ENCODE results near the gene ANKRD65. TPM values are rescaled to one million over a fixed set of nuclear protein-coding genes. Genes with fewer than 3 reads are reported as not detected.

Gene ANKRD65
- 0.25 and 0.32 TPM in 2 replicates for total RNA-seq

GRCh38 chr1:1421147-1421906, at the start of gene ANKRD65:
Gene ANKRD65 (minus strand): TSS chr1:1421276. CDS start chr1:1421005, 271 bp downstream.

GRCh38 chr1:1449099-1449739, 28.1 kb upstream of the ANKRD65 start, which contains the start of gene ATAD3C:
Gene ATAD3C (plus strand): TSS chr1:1449689. CDS start chr1:1450684, 995 bp downstream.

GRCh38 chr1:1435106-1435903, 14.2 kb upstream of the ANKRD65 start, which contains the start of gene VWA1:
Gene VWA1 (plus strand): TSS chr1:1435690. CDS start chr1:1435749, 59 bp downstream.

GRCh38 chr1:1406821-1407635, 14.0 kb downstream of the ANKRD65 start, which contains the start of gene MRPL20:
Gene MRPL20 (minus strand): TSS chr1:1407293. CDS start chr1:1407217, 76 bp downstream.

GRCh38 chr1:1399187-1399871, 21.7 kb downstream of the ANKRD65 start, which contains the start of gene CCNL2:
Gene CCNL2 (minus strand): TSS chr1:1399335. CDS start chr1:1399306, 29 bp downstream.

GRCh38 chr1:1374929-1375662, 46.0 kb downstream of the ANKRD65 start, which contains the start of gene AURKAIP1:
Gene AURKAIP1 (minus strand): TSS chr1:1375207. CDS start chr1:1374756, 451 bp downstream.

Other genes starting within 250 kb of the ANKRD65 start
- not detected in 2 replicates for gene TTLL10, start 247.4 kb downstream of the ANKRD65 start, total RNA-seq
- 1.0 TPM in 1 of 2 replicates, not detected in the other for gene TNFRSF18, start 214.7 kb downstream of the ANKRD65 start, total RNA-seq
- 2.1 and 7.7 TPM in 2 replicates for gene TNFRSF4, start 207.1 kb downstream of the ANKRD65 start, total RNA-seq
- 89.2 and 155 TPM in 2 replicates for gene SDF4, start 189.3 kb downstream of the ANKRD65 start, total RNA-seq
- 16.5 and 25.5 TPM in 2 replicates for gene B3GALT6, start 189.0 kb downstream of the ANKRD65 start, total RNA-seq
- 0.32 and 0.57 TPM in 2 replicates for gene C1QTNF12, start 174.6 kb downstream of the ANKRD65 start, total RNA-seq
- gene UBE2J2, start 147.4 kb downstream of the ANKRD65 start, total RNA-seq, result 35.9 and 53.0 TPM in 2 replicates
- under 0.01 and 0.63 TPM in 2 replicates for gene SCNN1D, start 140.8 kb downstream of the ANKRD65 start, total RNA-seq
- gene ACAP3, start 113.3 kb downstream of the ANKRD65 start, total RNA-seq, result 15.5 and 45.4 TPM in 2 replicates
- gene PUSL1, start 112.7 kb downstream of the ANKRD65 start, total RNA-seq, result 9.1 and 10.5 TPM in 2 replicates
- gene INTS11, start 96.6 kb downstream of the ANKRD65 start, total RNA-seq, result 54.6 and 91.5 TPM in 2 replicates
- 15.1 and 16.4 TPM in 2 replicates for gene CPTP, start 96.5 kb downstream of the ANKRD65 start, total RNA-seq
- 0.31 and 0.32 TPM in 2 replicates for gene TAS1R3, start 90.0 kb downstream of the ANKRD65 start, total RNA-seq
- gene DVL1, start 71.9 kb downstream of the ANKRD65 start, total RNA-seq, result 36.1 and 52.0 TPM in 2 replicates
- 0.38 and 0.97 TPM in 2 replicates for gene MXRA8, start 62.7 kb downstream of the ANKRD65 start, total RNA-seq
- 70.4 and 101 TPM in 2 replicates for gene AURKAIP1, start 46.1 kb downstream of the ANKRD65 start, total RNA-seq
- 54.7 and 196 TPM in 2 replicates for gene CCNL2, start 21.9 kb downstream of the ANKRD65 start, total RNA-seq
- gene MRPL20, start 14.0 kb downstream of the ANKRD65 start, total RNA-seq, result 62.6 and 82.6 TPM in 2 replicates
- gene VWA1, start 14.4 kb upstream of the ANKRD65 start, total RNA-seq, result 19.4 and 34.7 TPM in 2 replicates
- 1.4 TPM in 1 of 2 replicates, not detected in the other for gene ATAD3C, start 28.4 kb upstream of the ANKRD65 start, total RNA-seq
- 17.9 and 21.2 TPM in 2 replicates for gene ATAD3B, start 50.5 kb upstream of the ANKRD65 start, total RNA-seq
- 28.0 and 37.1 TPM in 2 replicates for gene ATAD3A, start 90.9 kb upstream of the ANKRD65 start, total RNA-seq
- gene TMEM240, start 119.3 kb upstream of the ANKRD65 start, total RNA-seq, result 2.1 and 2.4 TPM in 2 replicates
- 45.8 and 64.1 TPM in 2 replicates for gene SSU72, start 153.6 kb upstream of the ANKRD65 start, total RNA-seq
- gene FNDC10, start 178.9 kb upstream of the ANKRD65 start, total RNA-seq, result 0.16 and 0.94 TPM in 2 replicates
- 31.1 and 68.6 TPM in 2 replicates for gene MIB2, start 194.2 kb upstream of the ANKRD65 start, total RNA-seq
- gene MMP23B, start 210.9 kb upstream of the ANKRD65 start, total RNA-seq, result 0.16 and 0.19 TPM in 2 replicates
- gene CDK11B, start 237.7 kb upstream of the ANKRD65 start, total RNA-seq, result 6.6 and 11.0 TPM in 2 replicates

Measured in bladder microvascular endothelial cell (primary cell).